HCT116 (cell line): ENCODE measurements around the gene RAP2C. TPM values are rescaled to one million over a fixed set of nuclear protein-coding genes. Genes with fewer than 3 reads are reported as not detected.

Source experiments
- ATAC-seq: fragments of 200-7000 bp; cut with Tn5 transposase; 2 replicates; pipeline ENCODE4 v1.9.1; 2020; ENCODE audit warnings: mild to moderate bottlenecking, moderate library complexity
- BruUV-seq: library from RNA; stranded (reverse); fragments of 400-500 nt; replicated peaks from 2 replicates; lab custom pipeline; 2021; lab: Mats Ljungman, UMichigan
- CTCF ChIA-PET: fragments of 300-600 bp; sonication (Branson Sonifier 250); formaldehyde crosslinking; loops from one replicate; lab custom pipeline; 2021; ENCODE audit warnings: antibody characterized with exemption; lab: Charles Lee
- POLR2A ChIA-PET: fragments of 300-600, 350-600 bp; sonication (Branson Sonifier 250); formaldehyde crosslinking; loops from one replicate; lab custom pipeline; 2021; ENCODE audit warnings: antibody characterized with exemption; lab: Charles Lee
- RAD21 ChIA-PET, 2 experiments: fragments of 300-600 bp; sonication (Branson Sonifier 250); formaldehyde crosslinking; loops; one replicate each; lab custom pipeline; 2023; ENCODE audit warnings: low total read pairs in 2 of 2; ENCODE audit not compliant: uncharacterized antibody in 2 of 2, unreplicated experiment in 2 of 2, low non-redundant PET in 1 of 2; lab: Charles Lee
- DNase-seq: peaks from one replicate; pipeline ENCODE4 v3.0.0-alpha.2; 2010; ENCODE audit warnings: low read depth, low spot score
- H2AFZ ChIP-seq: fragments of 200-600 bp; shearing (Covaris generic), sonication (generic); 2 replicates; pipeline ENCODE4 v1.6.1; 2017; ENCODE audit warnings: low read depth, mixed run types, mixed read lengths, antibody characterized with exemption, low read length; ENCODE audit not compliant: poor library complexity, severe bottlenecking
- H3K27ac ChIP-seq: 2 replicates; pipeline ENCODE4 v1.5.1; 2012; ENCODE audit warnings: low read depth, low read length
- H3K27me3 ChIP-seq: fragments of 200-600 bp; sonication (generic); 2 replicates; pipeline ENCODE4 v1.6.1; 2016; ENCODE audit warnings: mixed run types, low read length, mixed read lengths; ENCODE audit not compliant: insufficient read depth
- H3K36me3 ChIP-seq, 2 experiments: fragments of 200-500 bp in 1 of 2; fragments of 200-600 bp in 1 of 2; sonication (Bioruptor generic) in 1 of 2; sonication (generic) in 1 of 2; 2 replicates each; pipeline versions ENCODE4 v1.5.1 to v1.6.1; 2014 to 2016; ENCODE audit warnings: low read length in 2 of 2, inconsistent platforms in 1 of 2, mixed read lengths in 1 of 2, mixed run types in 1 of 2; ENCODE audit not compliant: insufficient read depth in 2 of 2, control insufficient read depth in 1 of 2
- H3K4me1 ChIP-seq, 2 experiments: fragments of 200-600 bp in 1 of 2; sonication (generic) in 1 of 2; 2 replicates each; pipeline versions ENCODE4 v1.5.1 to v1.6.1; 2012 to 2017; ENCODE audit warnings: low read length in 2 of 2, inconsistent platforms in 1 of 2, mild to moderate bottlenecking in 1 of 2, mixed read lengths in 1 of 2, mixed run types in 1 of 2, moderate library complexity in 1 of 2; ENCODE audit not compliant: insufficient read depth in 2 of 2, control insufficient read depth in 1 of 2
- H3K4me2 ChIP-seq: fragments of 200-600 bp; sonication (generic); 2 replicates; pipeline ENCODE4 v1.6.1; 2017; ENCODE audit warnings: mixed run types, low read length, mixed read lengths
- H3K4me3 ChIP-seq, 2 experiments: fragments of 200-600 bp in 1 of 2; sonication (generic) in 1 of 2; replicated peaks in 1 of 2; 2 replicates each; pipeline ENCODE4 v1.5.1; 2011 to 2016; ENCODE audit warnings: low read length in 2 of 2, control low read depth in 1 of 2, low read depth in 1 of 2, mild to moderate bottlenecking in 1 of 2, mixed read lengths in 1 of 2, mixed run types in 1 of 2
- H3K79me2 ChIP-seq: fragments of 200-600 bp; sonication (generic); 2 replicates; pipeline ENCODE4 v1.6.1; 2017; ENCODE audit warnings: mild to moderate bottlenecking, mixed run types, low read length, moderate library complexity, mixed read lengths; ENCODE audit not compliant: insufficient read depth
- H3K9ac ChIP-seq: fragments of 200-600 bp; sonication (generic); 2 replicates; pipeline ENCODE4 v1.6.1; 2016; ENCODE audit warnings: low read length, mixed read lengths
- H3K9me2 ChIP-seq: fragments of 200-600 bp; sonication (generic), shearing (Covaris generic); 2 replicates; pipeline ENCODE4 v1.6.1; 2017; ENCODE audit warnings: mixed run types, mild to moderate bottlenecking, moderate library complexity; ENCODE audit not compliant: insufficient read depth
- H3K9me3 ChIP-seq, 2 experiments: fragments of 200-500 bp in 1 of 2; fragments of 200-600 bp in 1 of 2; sonication (Bioruptor generic) in 1 of 2; sonication (generic) in 1 of 2; 2 replicates each; pipeline ENCODE4 v1.6.1; 2014 to 2017; ENCODE audit warnings: low read length in 2 of 2, mixed read lengths in 2 of 2, inconsistent platforms in 1 of 2, low read depth in 1 of 2, mild to moderate bottlenecking in 1 of 2, mixed run types in 1 of 2, moderate library complexity in 1 of 2; ENCODE audit not compliant: control insufficient read depth in 1 of 2, insufficient read depth in 1 of 2
- H4K20me1 ChIP-seq: fragments of 200-600 bp; sonication (generic), shearing (Covaris generic); 2 replicates; pipeline ENCODE4 v1.6.1; 2017; ENCODE audit warnings: mixed run types, mild to moderate bottlenecking, moderate library complexity; ENCODE audit not compliant: insufficient read depth
- ATF3 ChIP-seq: IDR thresholded peaks from 2 replicates; pipeline ENCODE4 v1.6.1; 2012
- CEBPB ChIP-seq: IDR thresholded peaks from 2 replicates; pipeline ENCODE4 v1.6.1; 2012; ENCODE audit warnings: low read depth
- EGR1 ChIP-seq: IDR thresholded peaks from 2 replicates; pipeline ENCODE4 v1.6.1; 2012; ENCODE audit warnings: low read depth
- POLR2AphosphoS5 ChIP-seq: IDR thresholded peaks from 2 replicates; pipeline ENCODE4 v1.6.1; 2011; ENCODE audit warnings: mild to moderate bottlenecking, low read depth, low read length, moderate library complexity
- RAD21 ChIP-seq: IDR thresholded peaks from 2 replicates; pipeline ENCODE4 v1.6.1; 2012; ENCODE audit warnings: low read depth, mild to moderate bottlenecking
- REST ChIP-seq: IDR thresholded peaks from 2 replicates; pipeline ENCODE4 v1.6.1; 2012; ENCODE audit warnings: low read depth
- SIN3A ChIP-seq: IDR thresholded peaks from 2 replicates; pipeline ENCODE4 v1.6.1; 2012; ENCODE audit warnings: low read depth
- TCF7L2 ChIP-seq: IDR thresholded peaks from 2 replicates; pipeline ENCODE4 v1.7.0; 2011; ENCODE audit warnings: borderline replicate concordance, inconsistent platforms; ENCODE audit not compliant: insufficient read depth, insufficient read length; ENCODE audit errors: extremely low read depth
- YY1 ChIP-seq: IDR thresholded peaks from 2 replicates; pipeline ENCODE4 v1.6.1; 2011; ENCODE audit warnings: low read length, low read depth, moderate library complexity, mild to moderate bottlenecking; ENCODE audit not compliant: insufficient replicate concordance; ENCODE audit errors: extremely low read depth
- ZNF274 ChIP-seq: fragments of 200-500 bp; sonication (Bioruptor generic); IDR thresholded peaks from 2 replicates; pipeline ENCODE4 v1.6.1; 2014; ENCODE audit warnings: mild to moderate bottlenecking, low read depth, low read length, inconsistent platforms
- intact Hi-C: fragments of 100-400 bp; cut with micrococcal nuclease; formaldehyde crosslinking; loops from 2 replicates; pipeline ENCODE4 v1.10.0; 2022
- total RNA-seq: library from RNA; stranded (reverse); gene quantifications from one replicate; pipeline ENCODE4 v1.2.1, GENCODE V29; 2021; ENCODE audit not compliant: unreplicated experiment
- TF ChIP-seq, protein P1 (sequence below): IDR thresholded peaks from 2 replicates; pipeline ENCODE4 v1.6.1; 2011; ENCODE audit warnings: mild to moderate bottlenecking, low read length, moderate library complexity; ENCODE audit not compliant: insufficient replicate concordance; ENCODE audit errors: extremely low read depth
- TF ChIP-seq, protein P2 (sequence below): IDR thresholded peaks from 2 replicates; pipeline ENCODE4 v1.6.1; 2012

The RAP2C gene
- total RNA-seq, 1 experiment from 2014 or later: 19.9 TPM

GRCh38 chrX:132173647-132174046 lies 45.6 kb downstream of the RAP2C start:
- Histone ChIP-seq H3K4me1 (no peaks in the 10 kb centered on the region), H2AFZ (no peak overlapping the region), H3K9me3 (no peaks in the 10 kb centered on the region), H3K27ac (no peak overlapping the region), H3K27me3 (0 out of 2 replicates have a peak, but pooled peaks cover 3% of the 10 kb centered on the region), H3K4me2 (no peak overlapping the region), H4K20me1 (no peaks in the 10 kb centered on the region), H3K79me2 (no peaks in the 10 kb centered on the region), H3K9me2 (no peaks in the 10 kb centered on the region), H3K36me3 (no peaks in the 10 kb centered on the region), H3K9ac (no peak overlapping the region), H3K4me3 (no peak overlapping the region)
- ChIA-PET POLR2A (no interaction called here), RAD21 (no interaction called here), CTCF (no interaction called here)
- TF ChIP-seq YY1: no peak
- no peak for TF ChIP-seq RAD21
- no peak for TF ChIP-seq CEBPB
- TF ChIP-seq ZNF274: no peak
- DNase-seq (no peak), ATAC-seq (no peak)
- BruUV-seq: no TSS peak
- intact Hi-C loops: no loop called here

DNA sequence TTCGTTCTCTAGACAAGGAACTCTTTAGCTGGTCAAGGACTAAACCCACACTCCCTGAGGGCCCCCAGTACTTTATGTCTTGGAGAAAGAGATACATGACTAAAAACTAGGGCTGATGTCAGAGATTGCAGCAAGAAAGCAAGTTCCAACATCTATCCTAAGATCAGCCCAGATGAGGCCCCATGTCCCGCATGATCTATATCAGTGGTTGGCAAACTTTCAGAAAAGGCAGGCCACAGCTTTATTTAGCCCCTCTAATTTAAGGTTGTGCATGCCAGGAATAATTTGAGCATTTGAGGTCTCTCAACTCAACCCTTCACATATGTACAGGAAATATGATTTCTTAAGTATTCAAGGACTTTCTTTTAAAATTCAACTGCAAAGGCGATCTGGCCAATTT lies 47.4 kb downstream of the RAP2C start:
- no peak for DNase-seq
- Histone ChIP-seq H3K4me1 (no peaks in the 10 kb centered on the region), H3K79me2 (no peaks in the 10 kb centered on the region)
- TF ChIP-seq REST (no peak), YY1 (no peak), EGR1 (no peak), ATF3 (no peak), RAD21 (no peak), POLR2AphosphoS5 (no peak), ZNF274 (no peak), SIN3A (no peak), TCF7L2 (no peak)
- TF ChIP-seq, protein P1, sequence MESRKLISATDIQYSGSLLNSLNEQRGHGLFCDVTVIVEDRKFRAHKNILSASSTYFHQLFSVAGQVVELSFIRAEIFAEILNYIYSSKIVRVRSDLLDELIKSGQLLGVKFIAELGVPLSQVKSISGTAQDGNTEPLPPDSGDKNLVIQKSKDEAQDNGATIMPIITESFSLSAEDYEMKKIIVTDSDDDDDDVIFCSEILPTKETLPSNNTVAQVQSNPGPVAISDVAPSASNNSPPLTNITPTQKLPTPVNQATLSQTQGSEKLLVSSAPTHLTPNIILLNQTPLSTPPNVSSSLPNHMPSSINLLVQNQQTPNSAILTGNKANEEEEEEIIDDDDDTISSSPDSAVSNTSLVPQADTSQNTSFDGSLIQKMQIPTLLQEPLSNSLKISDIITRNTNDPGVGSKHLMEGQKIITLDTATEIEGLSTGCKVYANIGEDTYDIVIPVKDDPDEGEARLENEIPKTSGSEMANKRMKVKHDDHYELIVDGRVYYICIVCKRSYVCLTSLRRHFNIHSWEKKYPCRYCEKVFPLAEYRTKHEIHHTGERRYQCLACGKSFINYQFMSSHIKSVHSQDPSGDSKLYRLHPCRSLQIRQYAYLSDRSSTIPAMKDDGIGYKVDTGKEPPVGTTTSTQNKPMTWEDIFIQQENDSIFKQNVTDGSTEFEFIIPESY: no peak
- TF ChIP-seq, protein P2, sequence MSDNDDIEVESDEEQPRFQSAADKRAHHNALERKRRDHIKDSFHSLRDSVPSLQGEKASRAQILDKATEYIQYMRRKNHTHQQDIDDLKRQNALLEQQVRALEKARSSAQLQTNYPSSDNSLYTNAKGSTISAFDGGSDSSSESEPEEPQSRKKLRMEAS: no peak

More for the DNA sequence above, 47.4 kb downstream of the RAP2C start:
- Histone ChIP-seq H3K4me2 (no peak overlapping the region), H2AFZ (no peak overlapping the region), H3K4me3 (no peak overlapping the region), H3K9ac (no peak overlapping the region), H3K36me3 (no peaks in the 10 kb centered on the region), H3K9me3 (no peaks in the 10 kb centered on the region), H3K27me3 (0 out of 2 replicates have a peak, but pooled peaks cover 3% of the 10 kb centered on the region), H4K20me1 (no peaks in the 10 kb centered on the region), H3K27ac (no peak overlapping the region), H3K9me2 (no peaks in the 10 kb centered on the region)
- intact Hi-C loops: no loop called here
- POLR2A ChIA-PET: no interaction called here
- RAD21 ChIA-PET: no interaction called here
- CTCF ChIA-PET: interaction anchor here (1.2 kb wide), 1 partner anchor 47 kb away, joined by 5 read pairs; the partner anchor contains the start of gene RAP2C
- BruUV-seq: no TSS peak
- ATAC-seq: no peak
